ENCODE measurements around the gene EPHA1. TPM values are rescaled to one million over a fixed set of nuclear protein-coding genes. Genes with fewer than 3 reads are reported as not detected.
A peak's percentile ranks its signal among the peaks of the same experiment; 100 is the strongest.

The EPHA1 gene
- total RNA-seq, 1 experiment from 2014 or later, result 1.2 TPM

GRCh38 chr7:143380260-143380645, 28.4 kb downstream of the EPHA1 start:
- no peaks in the 10 kb centered on the region for H3K27me3 ChIP-seq (replicated peaks; ENCODE audit: insufficient read depth, low read depth, low read length, poor library complexity)
- intact Hi-C loops (cut with micrococcal nuclease; ENCODE audit: unreplicated experiment), result loop anchor here (1.0 kb wide), 1 partner anchor 140 kb away; no protein-coding TSS in a partner anchor
- no peaks in the 10 kb centered on the region for H3K36me3 ChIP-seq (ENCODE audit: insufficient read depth, low read length, poor library complexity, severe bottlenecking)
- H3K27ac ChIP-seq (ENCODE audit: low read depth, low read length, poor library complexity, severe bottlenecking), result peak overlapping the region; percentile 97
- BruUV-seq (replicated peaks), result no TSS peak
- CTCF ChIA-PET, result interaction anchor here (0.6 to 1.2 kb wide), 10 partner anchors 8 to 1074 kb away, joined by 3 to 19 read pairs (median 5); partner anchors contain the start of genes FAM131B and GSTK1
- peaks cover 35% of the 10 kb centered on the region for H3K4me1 ChIP-seq (ENCODE audit: insufficient read depth, low read length, poor library complexity, severe bottlenecking)
- H3K9me3 ChIP-seq (ENCODE audit: low read depth, low read length, poor library complexity, severe bottlenecking), result no peaks in the 10 kb centered on the region
- peak overlapping the region; percentile 65 for H3K4me3 ChIP-seq (ENCODE audit: low read depth, low read length, poor library complexity, severe bottlenecking)
- TF ChIP-seq CTCF (conservative IDR thresholded peaks at IDR 0.05; ENCODE audit: low read depth, low read length), result peak; percentile 93
- TF ChIP-seq EZH2 (IDR thresholded peaks at IDR 0.05; ENCODE audit: borderline replicate concordance, low read depth, low read length, poor library complexity, severe bottlenecking), result no peak
- POLR2A ChIA-PET (ENCODE audit: low non-redundant PET), result interaction anchor here (0.6 kb wide), 1 partner anchor 115 kb away, joined by 8 read pairs; no protein-coding TSS in a partner anchor
- DNase-seq (ENCODE audit: low spot score), result peak; percentile 93

GRCh38 chr7:143379611-143380259, 28.9 kb downstream of the EPHA1 start:
- TF ChIP-seq EZH2 (IDR thresholded peaks at IDR 0.05; ENCODE audit: borderline replicate concordance, low read depth, low read length, poor library complexity, severe bottlenecking) (no peak), CTCF (conservative IDR thresholded peaks at IDR 0.05; ENCODE audit: low read depth, low read length) (no peak)
- ChIA-PET CTCF (interaction anchor here (0.5 to 1.2 kb wide), 11 partner anchors 7 to 1074 kb away, joined by 3 to 19 read pairs (median 5); partner anchors contain the start of genes FAM131B and GSTK1), POLR2A (ENCODE audit: low non-redundant PET) (interaction anchor here (0.6 kb wide), 1 partner anchor 114 kb away, joined by 8 read pairs; no protein-coding TSS in a partner anchor)
- Histone ChIP-seq H3K9me3 (ENCODE audit: low read depth, low read length, poor library complexity, severe bottlenecking) (no peaks in the 10 kb centered on the region), H3K4me3 (ENCODE audit: low read depth, low read length, poor library complexity, severe bottlenecking) (peak overlapping the region; percentile 65), H3K4me1 (ENCODE audit: insufficient read depth, low read length, poor library complexity, severe bottlenecking) (peaks cover 35% of the 10 kb centered on the region), H3K36me3 (ENCODE audit: insufficient read depth, low read length, poor library complexity, severe bottlenecking) (no peaks in the 10 kb centered on the region), H3K27ac (ENCODE audit: low read depth, low read length, poor library complexity, severe bottlenecking) (peak overlapping the region; percentile 97), H3K27me3 (replicated peaks; ENCODE audit: insufficient read depth, low read depth, low read length, poor library complexity) (no peaks in the 10 kb centered on the region)
- TSS peak; percentile 72 for BruUV-seq (replicated peaks)
- no peak for DNase-seq (ENCODE audit: low spot score)
- intact Hi-C loops (cut with micrococcal nuclease; ENCODE audit: unreplicated experiment), result loop anchor here (1.0 to 5.0 kb wide), 2 partner anchors 82 to 139 kb away; no protein-coding TSS in a partner anchor

GRCh38 chr7:143376396-143376795, 32.3 kb downstream of the EPHA1 start:
- H3K27me3 ChIP-seq (replicated peaks; ENCODE audit: insufficient read depth, low read depth, low read length, poor library complexity), result no peaks in the 10 kb centered on the region
- intact Hi-C loops (cut with micrococcal nuclease; ENCODE audit: unreplicated experiment), result loop anchor here (5.0 kb wide), 1 partner anchor 79 kb away; no protein-coding TSS in a partner anchor
- DNase-seq (ENCODE audit: low spot score), result no peak
- H3K4me1 ChIP-seq (ENCODE audit: insufficient read depth, low read length, poor library complexity, severe bottlenecking), result peaks cover 30% of the 10 kb centered on the region
- CTCF ChIA-PET, result no interaction called here
- POLR2A ChIA-PET (ENCODE audit: low non-redundant PET), result no interaction called here
- no peak for TF ChIP-seq EZH2 (IDR thresholded peaks at IDR 0.05; ENCODE audit: borderline replicate concordance, low read depth, low read length, poor library complexity, severe bottlenecking)
- no peak for TF ChIP-seq CTCF (conservative IDR thresholded peaks at IDR 0.05; ENCODE audit: low read depth, low read length)
- BruUV-seq (replicated peaks), result no TSS peak
- no peaks in the 10 kb centered on the region for H3K9me3 ChIP-seq (ENCODE audit: low read depth, low read length, poor library complexity, severe bottlenecking)
- H3K36me3 ChIP-seq (ENCODE audit: insufficient read depth, low read length, poor library complexity, severe bottlenecking), result no peaks in the 10 kb centered on the region
- H3K4me3 ChIP-seq (ENCODE audit: low read depth, low read length, poor library complexity, severe bottlenecking), result no peak overlapping the region
- no peak overlapping the region for H3K27ac ChIP-seq (ENCODE audit: low read depth, low read length, poor library complexity, severe bottlenecking)

All from A673 (cell line).